HEK293 (cell line): ENCODE data around the gene ZNF423.

Source experiments
- CTCF ChIA-PET: fragments of 350-600 bp; formaldehyde crosslinking; extraction: SDS; loops from one replicate; lab custom pipeline; 2021; ENCODE audit warnings: antibody characterized with exemption; lab: Yijun Ruan, JAX
- POLR2A ChIA-PET: fragments of 300-600 bp; formaldehyde crosslinking; extraction: SDS; loops from one replicate; lab custom pipeline; 2020; ENCODE audit warnings: antibody characterized with exemption, inconsistent platforms; lab: Yijun Ruan, JAX
- H3K27ac ChIP-seq: fragments of 200-500 bp; sonication (Bioruptor generic); 2 replicates; pipeline ENCODE4 v1.5.1; 2014; ENCODE audit warnings: low read depth, low read length, control low read depth, inconsistent platforms; ENCODE audit errors: extremely low read depth
- H3K36me3 ChIP-seq, 2 experiments: fragments of 200-500 bp in 1 of 2; sonication (Bioruptor generic) in 1 of 2; 1 replicate in 1 of 2; 2 replicates in 1 of 2; pipeline ENCODE4 v1.5.1; 2014 to 2017; ENCODE audit warnings: inconsistent platforms in 2 of 2, low read length in 2 of 2; ENCODE audit not compliant: control insufficient read depth in 2 of 2, insufficient read depth in 1 of 2
- H3K4me1 ChIP-seq: fragments of 200-500 bp; sonication (Bioruptor generic); 2 replicates; pipeline ENCODE4 v1.5.1; 2014; ENCODE audit warnings: mild to moderate bottlenecking, low read length, inconsistent platforms; ENCODE audit not compliant: control insufficient read depth, insufficient read depth
- H3K4me3 ChIP-seq: 2 replicates; pipeline ENCODE4 v1.5.1; 2011; ENCODE audit warnings: low read depth, mild to moderate bottlenecking, control low read depth, low read length, moderate library complexity
- H3K9me3 ChIP-seq: fragments of 200-500 bp; sonication (Bioruptor generic); 2 replicates; pipeline ENCODE4 v1.5.1; 2014; ENCODE audit warnings: low read depth, low read length, inconsistent platforms; ENCODE audit not compliant: control insufficient read depth, insufficient read depth
- BCL11A ChIP-seq: fragments of 450-650 bp; formaldehyde crosslinking; IDR thresholded peaks from 2 replicates; pipeline ENCODE4 v1.5.1; 2016; ENCODE audit warnings: low read depth, missing biosample characterization, missing genetic modification characterization
- GLI2 ChIP-seq: fragments of 450-650 bp; formaldehyde crosslinking; IDR thresholded peaks from 2 replicates; pipeline ENCODE4; 2017; ENCODE audit warnings: missing biosample characterization, missing genetic modification characterization, low read depth, borderline replicate concordance
- HOXA7 ChIP-seq: sonication (generic); formaldehyde crosslinking; IDR thresholded peaks from 2 replicates; pipeline ENCODE4 v1.8.1; 2022; ENCODE audit warnings: missing genetic modification reagents, borderline replicate concordance
- HOXD13 ChIP-seq: sonication (generic); formaldehyde crosslinking; IDR thresholded peaks from 2 replicates; pipeline ENCODE4 v1.8.0; 2022; ENCODE audit warnings: missing genetic modification reagents, borderline replicate concordance
- KLF7 ChIP-seq: fragments of 450-650 bp; formaldehyde crosslinking; IDR thresholded peaks from 2 replicates; pipeline ENCODE4 v1.5.1; 2016; ENCODE audit warnings: missing biosample characterization, missing genetic modification characterization, borderline replicate concordance
- MZF1 ChIP-seq: fragments of 450-650 bp; formaldehyde crosslinking; IDR thresholded peaks from 2 replicates; pipeline ENCODE4 v1.5.1; 2017; ENCODE audit warnings: missing biosample characterization, missing genetic modification characterization, borderline replicate concordance
- OVOL3 ChIP-seq: fragments of 450-650 bp; formaldehyde crosslinking; IDR thresholded peaks from 2 replicates; pipeline ENCODE4 v1.5.1; 2016; ENCODE audit warnings: missing biosample characterization, missing genetic modification characterization
- RBAK ChIP-seq: fragments of 450-650 bp; formaldehyde crosslinking; IDR thresholded peaks from 2 replicates; pipeline ENCODE4 v1.5.1; 2016; ENCODE audit warnings: missing biosample characterization, missing genetic modification characterization
- TCF7L2 ChIP-seq: IDR thresholded peaks from 2 replicates; pipeline ENCODE4 v1.6.1; 2011; ENCODE audit warnings: low read depth, mild to moderate bottlenecking, inconsistent platforms, low read length, moderate library complexity, borderline replicate concordance
- ZFHX2 ChIP-seq: fragments of 450-650 bp; formaldehyde crosslinking; conservative IDR thresholded peaks from 2 replicates; pipeline ENCODE4 v1.5.1; 2016; ENCODE audit warnings: missing biosample characterization, missing genetic modification characterization
- ZNF133 ChIP-seq: fragments of 450-650 bp; formaldehyde crosslinking; IDR thresholded peaks from 2 replicates; pipeline ENCODE4 v1.5.1; 2016; ENCODE audit warnings: missing biosample characterization, missing genetic modification characterization
- ZNF19 ChIP-seq: fragments of 450-650 bp; formaldehyde crosslinking; IDR thresholded peaks from 2 replicates; pipeline ENCODE4; 2016; ENCODE audit warnings: missing biosample characterization, missing genetic modification characterization, low read depth
- ZNF223 ChIP-seq: fragments of 450-650 bp; formaldehyde crosslinking; IDR thresholded peaks from 2 replicates; pipeline ENCODE4 v1.5.1; 2016; ENCODE audit warnings: missing biosample characterization, missing genetic modification characterization
- ZNF239 ChIP-seq: fragments of 450-650 bp; formaldehyde crosslinking; IDR thresholded peaks from 2 replicates; pipeline ENCODE4 v1.5.1; 2016; ENCODE audit warnings: missing biosample characterization, missing genetic modification characterization
- ZNF302 ChIP-seq: fragments of 450-650 bp; formaldehyde crosslinking; IDR thresholded peaks from 2 replicates; pipeline ENCODE4 v1.5.1; 2016; ENCODE audit warnings: missing biosample characterization, missing genetic modification characterization, low read depth
- ZNF341 ChIP-seq: fragments of 450-650 bp; formaldehyde crosslinking; IDR thresholded peaks from 2 replicates; pipeline ENCODE4; 2016; ENCODE audit warnings: low read depth, missing biosample characterization, missing genetic modification characterization
- ZNF473 ChIP-seq: fragments of 450-650 bp; formaldehyde crosslinking; IDR thresholded peaks from 2 replicates; pipeline ENCODE4 v1.5.1; 2017; ENCODE audit warnings: missing biosample characterization, missing genetic modification characterization
- ZNF521 ChIP-seq: fragments of 450-650 bp; formaldehyde crosslinking; IDR thresholded peaks from 2 replicates; pipeline ENCODE4 v1.5.1; 2017; ENCODE audit warnings: missing biosample characterization, mild to moderate bottlenecking, missing genetic modification characterization
- ZNF629 ChIP-seq: fragments of 450-650 bp; formaldehyde crosslinking; IDR thresholded peaks from 2 replicates; pipeline ENCODE4 v1.5.1; 2017; ENCODE audit warnings: missing biosample characterization, missing genetic modification characterization
- ZNF701 ChIP-seq: fragments of 450-650 bp; formaldehyde crosslinking; IDR thresholded peaks from 2 replicates; pipeline ENCODE4 v1.5.1; 2016; ENCODE audit warnings: missing biosample characterization, missing genetic modification characterization
- TF ChIP-seq, protein P1 (sequence below): fragments of 450-650 bp; formaldehyde crosslinking; IDR thresholded peaks from 2 replicates; pipeline ENCODE4 v1.5.1; 2016; ENCODE audit warnings: missing biosample characterization, missing genetic modification characterization
- TF ChIP-seq, protein P2 (sequence below): fragments of 450-650 bp; formaldehyde crosslinking; IDR thresholded peaks from 2 replicates; pipeline ENCODE4 v1.5.1; 2017; ENCODE audit warnings: missing biosample characterization, missing genetic modification characterization
- TF ChIP-seq, protein P3 (sequence below): fragments of 450-650 bp; IDR thresholded peaks from 2 replicates; pipeline ENCODE4 v1.5.1; 2018; ENCODE audit warnings: missing biosample characterization, mild to moderate bottlenecking, missing genetic modification characterization

ZNF423 gene

DNA sequence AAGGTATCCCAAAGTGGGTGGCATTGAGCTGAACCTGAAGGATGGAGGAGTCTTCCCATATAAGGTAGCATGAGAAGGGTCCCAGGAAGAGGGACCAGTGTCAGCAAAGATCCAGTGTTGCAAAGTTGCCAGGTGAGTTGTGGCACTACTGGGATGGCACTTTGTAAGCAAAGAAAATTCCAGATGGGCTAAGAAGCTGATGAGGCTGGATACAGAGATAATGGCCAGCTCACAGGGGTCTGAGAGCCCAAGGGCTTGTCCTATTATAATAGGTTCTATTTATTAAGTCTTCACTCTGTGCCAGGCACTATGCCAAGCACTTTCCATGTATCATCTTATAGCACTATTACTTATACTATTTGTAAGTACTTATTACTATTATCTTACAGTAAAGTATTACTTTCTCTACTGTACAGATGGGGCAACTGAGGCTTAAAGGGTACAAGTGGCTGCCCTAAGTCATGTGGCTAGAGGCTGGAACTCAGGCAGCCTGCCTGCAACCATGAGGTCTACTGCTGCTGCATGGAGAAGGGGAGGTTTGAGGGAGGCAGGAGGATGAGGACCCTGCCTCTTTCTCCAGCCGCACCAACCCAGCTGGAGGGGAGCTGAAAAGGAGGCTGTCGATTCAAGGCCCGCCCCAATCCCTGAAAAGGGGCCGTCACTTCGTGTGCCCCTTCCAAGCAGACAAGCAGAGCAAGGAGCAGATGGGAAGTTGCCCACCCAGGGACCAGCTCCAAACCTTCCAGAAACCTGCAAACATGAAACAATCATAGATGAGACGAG, 395.8 kb downstream of the ZNF423 start:
- ChIA-PET POLR2A (no interaction called here), CTCF (no interaction called here)
- no peak overlapping the region for H3K4me3 ChIP-seq
- no peaks in the 10 kb centered on the region for H3K9me3 ChIP-seq
- H3K4me1 ChIP-seq: no peaks in the 10 kb centered on the region
- H3K36me3 ChIP-seq: no peaks in the 10 kb centered on the region
- TF ChIP-seq ZNF223 (tag by site-specific recombination): no peak
- TF ChIP-seq TCF7L2: no peak
- TF ChIP-seq ZNF341 (tag by site-specific recombination): no peak
- TF ChIP-seq HOXD13 (CRISPR knock-in tag): no peak
- TF ChIP-seq, protein P1, sequence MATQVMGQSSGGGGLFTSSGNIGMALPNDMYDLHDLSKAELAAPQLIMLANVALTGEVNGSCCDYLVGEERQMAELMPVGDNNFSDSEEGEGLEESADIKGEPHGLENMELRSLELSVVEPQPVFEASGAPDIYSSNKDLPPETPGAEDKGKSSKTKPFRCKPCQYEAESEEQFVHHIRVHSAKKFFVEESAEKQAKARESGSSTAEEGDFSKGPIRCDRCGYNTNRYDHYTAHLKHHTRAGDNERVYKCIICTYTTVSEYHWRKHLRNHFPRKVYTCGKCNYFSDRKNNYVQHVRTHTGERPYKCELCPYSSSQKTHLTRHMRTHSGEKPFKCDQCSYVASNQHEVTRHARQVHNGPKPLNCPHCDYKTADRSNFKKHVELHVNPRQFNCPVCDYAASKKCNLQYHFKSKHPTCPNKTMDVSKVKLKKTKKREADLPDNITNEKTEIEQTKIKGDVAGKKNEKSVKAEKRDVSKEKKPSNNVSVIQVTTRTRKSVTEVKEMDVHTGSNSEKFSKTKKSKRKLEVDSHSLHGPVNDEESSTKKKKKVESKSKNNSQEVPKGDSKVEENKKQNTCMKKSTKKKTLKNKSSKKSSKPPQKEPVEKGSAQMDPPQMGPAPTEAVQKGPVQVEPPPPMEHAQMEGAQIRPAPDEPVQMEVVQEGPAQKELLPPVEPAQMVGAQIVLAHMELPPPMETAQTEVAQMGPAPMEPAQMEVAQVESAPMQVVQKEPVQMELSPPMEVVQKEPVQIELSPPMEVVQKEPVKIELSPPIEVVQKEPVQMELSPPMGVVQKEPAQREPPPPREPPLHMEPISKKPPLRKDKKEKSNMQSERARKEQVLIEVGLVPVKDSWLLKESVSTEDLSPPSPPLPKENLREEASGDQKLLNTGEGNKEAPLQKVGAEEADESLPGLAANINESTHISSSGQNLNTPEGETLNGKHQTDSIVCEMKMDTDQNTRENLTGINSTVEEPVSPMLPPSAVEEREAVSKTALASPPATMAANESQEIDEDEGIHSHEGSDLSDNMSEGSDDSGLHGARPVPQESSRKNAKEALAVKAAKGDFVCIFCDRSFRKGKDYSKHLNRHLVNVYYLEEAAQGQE (tag by site-specific recombination): no peak
- no peak for TF ChIP-seq ZNF629
- TF ChIP-seq, protein P2, sequence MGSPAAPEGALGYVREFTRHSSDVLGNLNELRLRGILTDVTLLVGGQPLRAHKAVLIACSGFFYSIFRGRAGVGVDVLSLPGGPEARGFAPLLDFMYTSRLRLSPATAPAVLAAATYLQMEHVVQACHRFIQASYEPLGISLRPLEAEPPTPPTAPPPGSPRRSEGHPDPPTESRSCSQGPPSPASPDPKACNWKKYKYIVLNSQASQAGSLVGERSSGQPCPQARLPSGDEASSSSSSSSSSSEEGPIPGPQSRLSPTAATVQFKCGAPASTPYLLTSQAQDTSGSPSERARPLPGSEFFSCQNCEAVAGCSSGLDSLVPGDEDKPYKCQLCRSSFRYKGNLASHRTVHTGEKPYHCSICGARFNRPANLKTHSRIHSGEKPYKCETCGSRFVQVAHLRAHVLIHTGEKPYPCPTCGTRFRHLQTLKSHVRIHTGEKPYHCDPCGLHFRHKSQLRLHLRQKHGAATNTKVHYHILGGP: no peak
- no peak for TF ChIP-seq ZNF473 (tag by site-specific recombination)
- TF ChIP-seq MZF1: no peak
- TF ChIP-seq, protein P3, sequence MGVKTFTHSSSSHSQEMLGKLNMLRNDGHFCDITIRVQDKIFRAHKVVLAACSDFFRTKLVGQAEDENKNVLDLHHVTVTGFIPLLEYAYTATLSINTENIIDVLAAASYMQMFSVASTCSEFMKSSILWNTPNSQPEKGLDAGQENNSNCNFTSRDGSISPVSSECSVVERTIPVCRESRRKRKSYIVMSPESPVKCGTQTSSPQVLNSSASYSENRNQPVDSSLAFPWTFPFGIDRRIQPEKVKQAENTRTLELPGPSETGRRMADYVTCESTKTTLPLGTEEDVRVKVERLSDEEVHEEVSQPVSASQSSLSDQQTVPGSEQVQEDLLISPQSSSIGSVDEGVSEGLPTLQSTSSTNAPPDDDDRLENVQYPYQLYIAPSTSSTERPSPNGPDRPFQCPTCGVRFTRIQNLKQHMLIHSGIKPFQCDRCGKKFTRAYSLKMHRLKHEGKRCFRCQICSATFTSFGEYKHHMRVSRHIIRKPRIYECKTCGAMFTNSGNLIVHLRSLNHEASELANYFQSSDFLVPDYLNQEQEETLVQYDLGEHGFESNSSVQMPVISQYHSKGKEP: no peak
- no peak for TF ChIP-seq ZNF701 (tag by site-specific recombination)
- no peak for TF ChIP-seq OVOL3 (tag by site-specific recombination)
- TF ChIP-seq RBAK: no peak
- TF ChIP-seq ZNF239: no peak
- H3K27ac ChIP-seq: no peak overlapping the region

DNA sequence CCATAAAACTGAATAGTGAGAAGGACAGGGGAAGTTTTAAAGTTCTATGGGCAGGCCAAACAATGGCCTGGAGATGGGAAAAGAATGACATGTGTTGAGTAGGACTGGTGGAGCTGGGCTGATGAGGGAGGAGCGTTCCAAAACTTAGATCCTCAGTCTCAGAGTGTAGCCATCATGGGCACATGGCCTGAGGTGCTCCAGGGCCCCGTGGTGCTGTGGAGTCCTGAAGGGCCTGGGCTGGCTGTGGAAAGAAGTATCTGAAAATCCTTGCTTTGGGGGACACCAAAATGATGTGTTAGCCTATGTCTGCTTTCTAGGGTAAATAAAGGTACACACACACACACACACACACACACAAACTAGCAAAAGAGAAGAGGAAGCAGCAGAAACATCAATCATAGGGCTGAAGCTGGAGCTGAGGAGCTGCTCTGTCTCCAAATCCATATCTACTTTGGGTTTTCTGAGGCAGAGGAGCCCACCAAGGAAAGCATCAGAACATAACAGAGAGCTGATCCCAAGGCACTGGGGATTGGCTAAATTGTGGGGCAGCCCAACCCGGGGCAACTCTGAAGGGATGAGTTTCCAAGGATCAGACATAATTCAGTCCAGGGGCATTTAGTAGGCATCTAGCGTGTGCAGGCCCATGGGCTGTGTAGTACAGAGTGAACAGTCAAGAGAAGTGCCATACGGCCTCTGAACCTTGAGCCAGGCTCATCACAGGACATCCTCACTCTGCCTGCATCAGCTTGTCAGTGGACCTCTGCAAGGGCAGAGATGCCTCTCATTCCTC, 397.1 kb downstream of the ZNF423 start:
- no peak overlapping the region for H3K27ac ChIP-seq
- H3K9me3 ChIP-seq: no peaks in the 10 kb centered on the region
- TF ChIP-seq ZNF133: no peak
- TF ChIP-seq ZNF302 (tag by site-specific recombination): no peak
- no peak for TF ChIP-seq KLF7
- no peak for TF ChIP-seq ZNF19 (tag by site-specific recombination)
- TF ChIP-seq BCL11A (tag by site-specific recombination): no peak
- no peak for TF ChIP-seq GLI2 (tag by site-specific recombination)
- no peak for TF ChIP-seq HOXA7 (CRISPR knock-in tag)
- no peak for TF ChIP-seq ZNF521
- no peak for TF ChIP-seq ZFHX2 (tag by site-specific recombination)
- CTCF ChIA-PET: no interaction called here
- no peaks in the 10 kb centered on the region for H3K4me1 ChIP-seq
- H3K4me3 ChIP-seq: no peak overlapping the region
- H3K36me3 ChIP-seq: no peaks in the 10 kb centered on the region
- POLR2A ChIA-PET: no interaction called here
